NAMALWA (cell line): ENCODE data around the gene TMEM109.
A peak's percentile ranks its signal among the peaks of the same experiment; 100 is the strongest.

ENCODE experiments used
- DNase-seq: peaks from one replicate; pipeline ENCODE4 v3.0.0-alpha.2; 2015; ENCODE audit warnings: low spot score

TMEM109 gene

DNA sequence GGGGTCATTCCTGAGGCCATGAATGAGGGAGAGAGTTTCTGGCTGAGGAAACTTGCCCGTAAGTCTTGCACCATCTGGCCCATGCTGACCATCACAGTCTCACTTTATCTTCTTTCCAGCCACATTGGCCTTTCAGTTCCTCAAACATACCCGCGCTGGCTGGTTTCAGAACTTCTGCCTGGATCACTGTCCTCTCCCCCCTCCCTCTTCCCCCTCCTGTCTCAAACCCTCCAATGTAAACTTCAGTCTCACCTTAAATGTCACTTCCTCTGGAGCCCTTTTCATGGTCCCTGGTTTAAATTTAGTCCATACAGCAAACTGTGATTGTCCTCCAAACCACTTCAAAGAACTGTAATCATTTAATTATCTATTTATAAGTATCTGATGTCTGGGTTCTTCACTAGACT lies 3.7 kb upstream of the TMEM109 start:
- peak; percentile 61 for DNase-seq

DNA sequence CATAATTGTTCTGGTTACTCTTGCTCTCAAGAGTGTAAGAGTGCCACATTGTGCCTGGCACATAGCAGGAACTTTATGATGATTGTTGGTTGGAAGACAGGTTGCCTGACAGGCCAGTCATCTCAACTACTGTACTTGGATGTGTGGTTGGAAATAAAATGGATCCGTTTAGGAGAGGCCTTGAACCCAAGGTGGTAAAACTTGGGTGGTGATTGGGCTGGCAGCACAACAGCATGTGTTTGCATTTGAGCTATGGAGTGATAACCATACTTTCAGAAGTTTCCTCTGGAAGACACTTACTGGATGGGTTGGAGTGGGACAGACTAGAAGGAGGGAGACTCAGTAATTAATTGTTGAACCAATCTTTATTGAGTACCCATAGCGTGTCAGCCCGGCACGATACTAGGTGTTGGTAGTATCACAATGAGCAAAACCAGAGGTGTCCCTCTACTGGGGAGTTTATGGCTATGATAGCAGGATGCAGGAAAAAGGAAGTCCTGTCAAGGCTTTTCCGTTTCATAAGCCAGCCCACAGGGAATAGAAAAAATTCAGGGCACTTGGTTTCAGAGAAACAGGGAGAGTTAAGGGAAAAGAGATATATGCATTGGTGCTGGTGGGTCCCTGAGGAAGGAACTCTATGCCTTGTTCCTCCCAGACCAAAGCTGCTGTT lies 3.1 kb upstream of the TMEM109 start:
- no peak for DNase-seq

DNA sequence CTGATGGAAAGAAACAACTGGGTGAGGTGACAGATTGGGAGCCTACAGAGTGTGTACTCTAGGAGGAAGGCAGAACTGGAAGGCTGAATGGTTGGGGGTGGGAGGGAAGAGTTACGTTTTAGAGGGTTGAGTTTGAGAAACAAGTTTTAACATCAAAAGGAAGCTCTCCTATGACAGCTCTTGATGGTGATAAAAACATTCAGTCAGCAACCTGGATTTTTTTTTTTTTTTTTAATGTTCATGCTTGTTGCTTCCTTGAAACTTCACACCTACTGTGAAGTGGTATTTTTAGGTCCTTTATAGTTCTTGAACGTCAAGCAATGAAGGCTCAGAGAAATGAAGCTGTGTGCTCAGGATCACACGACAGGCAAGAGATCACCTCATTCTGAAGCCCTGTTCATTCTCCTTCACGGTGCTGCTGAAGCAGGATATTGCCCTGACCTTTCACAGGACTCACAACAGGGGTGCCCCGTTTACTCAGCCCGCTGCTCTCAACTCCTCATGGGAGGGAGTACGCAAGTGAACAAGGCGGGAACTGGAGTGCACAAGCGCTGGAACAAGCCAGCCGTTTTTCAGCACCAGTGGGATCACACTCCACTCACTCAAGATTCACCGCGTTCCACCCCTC lies 1.6 kb upstream of the TMEM109 start:
- DNase-seq = no peak

DNA sequence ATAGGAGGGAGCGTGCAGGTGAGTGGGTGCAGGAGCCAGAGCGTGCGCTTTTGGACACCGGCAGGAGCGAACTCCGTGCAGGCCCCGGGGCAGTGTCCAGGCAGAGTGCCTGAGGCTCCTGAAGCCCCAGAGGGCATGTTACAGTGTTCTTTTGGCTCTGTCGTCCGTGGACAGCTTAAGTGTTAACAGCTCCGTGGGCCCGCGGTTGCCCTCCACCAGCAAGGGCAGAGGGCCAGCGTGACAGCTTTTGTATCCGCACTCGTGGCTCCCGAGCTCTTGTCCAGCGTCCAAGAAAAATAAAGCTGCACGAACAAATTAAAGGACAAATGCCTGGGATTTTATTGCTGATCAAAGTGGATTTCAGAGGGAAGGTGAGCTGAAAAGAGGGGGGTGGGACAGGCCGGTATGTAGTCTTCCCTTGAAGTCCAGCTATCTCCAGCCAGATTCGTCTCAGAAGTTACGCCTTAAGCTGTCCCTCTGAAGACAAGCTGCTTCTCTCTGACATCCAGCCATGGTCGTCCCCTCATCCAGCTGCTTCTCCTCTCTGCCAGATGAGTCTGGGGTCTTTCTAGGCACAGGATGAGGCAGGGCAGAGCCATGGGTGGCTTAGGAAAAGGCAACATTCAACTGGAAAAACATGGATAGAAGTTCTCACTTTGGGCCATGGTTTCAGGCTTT lies 968 bp upstream of the TMEM109 start:
- no peak for DNase-seq

DNA sequence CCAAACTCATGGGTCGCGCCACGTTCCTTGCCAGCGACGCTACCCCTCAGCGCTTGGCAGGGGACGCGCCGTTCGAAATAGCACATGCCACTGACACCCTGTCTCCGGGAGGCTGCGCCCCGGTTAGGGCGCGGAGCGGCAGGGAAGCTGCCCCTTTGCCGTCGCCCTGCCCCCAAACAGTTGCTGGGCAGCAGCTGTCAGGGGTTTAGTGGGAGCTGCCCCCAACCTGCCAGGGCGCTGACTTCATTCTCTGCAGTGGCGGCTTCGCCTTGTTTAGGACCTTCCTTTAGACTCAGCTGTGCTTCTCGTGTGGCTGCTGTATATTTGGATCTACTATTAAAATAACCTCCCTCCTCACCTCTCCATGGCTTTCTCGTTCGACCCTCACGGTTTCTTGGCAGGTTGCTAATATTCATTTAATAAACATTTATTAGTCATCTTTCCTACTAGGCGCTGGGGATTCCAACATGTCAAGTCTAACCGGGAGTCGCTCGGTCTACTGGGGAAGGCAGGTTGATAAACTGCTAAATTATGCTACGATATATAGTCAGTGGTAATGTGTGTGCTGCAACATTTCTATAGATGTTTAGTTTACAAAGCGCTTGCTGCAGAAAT lies 782 bp downstream of the TMEM109 start:
- peak; percentile 71 for DNase-seq

DNA sequence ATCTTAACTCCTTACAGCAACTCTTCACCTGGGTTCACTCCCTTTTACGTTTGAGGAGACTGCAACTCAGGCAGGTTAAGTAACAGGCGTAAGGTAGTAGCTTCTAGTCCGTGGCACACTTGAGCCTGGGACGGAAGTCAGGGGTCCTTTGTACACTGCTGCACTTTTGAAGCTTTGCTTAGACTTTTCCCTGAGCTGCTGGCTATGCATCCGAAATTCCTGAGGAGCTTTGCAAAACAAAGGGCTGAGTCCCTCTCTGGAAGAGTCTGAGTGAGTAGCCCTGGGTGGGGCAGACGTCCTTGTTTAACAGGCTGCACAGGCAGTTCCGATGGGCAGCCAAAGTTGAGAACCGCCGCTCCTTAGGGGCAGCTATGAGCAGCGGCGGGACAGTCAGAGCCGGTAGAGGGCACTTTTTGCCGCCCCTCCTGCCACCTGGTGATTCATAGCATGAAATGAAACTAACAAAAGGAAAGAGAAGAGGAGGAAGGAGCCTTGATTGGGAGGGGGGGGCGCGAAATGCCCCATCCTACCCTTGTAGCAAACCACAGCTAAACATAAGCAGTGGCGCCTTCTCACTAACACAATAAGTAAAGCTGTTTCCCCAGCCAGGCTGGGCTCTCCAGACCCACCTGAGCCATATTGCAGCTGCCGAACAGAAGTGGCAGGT lies 1.4 kb downstream of the TMEM109 start:
- peak; percentile 79 for DNase-seq

DNA sequence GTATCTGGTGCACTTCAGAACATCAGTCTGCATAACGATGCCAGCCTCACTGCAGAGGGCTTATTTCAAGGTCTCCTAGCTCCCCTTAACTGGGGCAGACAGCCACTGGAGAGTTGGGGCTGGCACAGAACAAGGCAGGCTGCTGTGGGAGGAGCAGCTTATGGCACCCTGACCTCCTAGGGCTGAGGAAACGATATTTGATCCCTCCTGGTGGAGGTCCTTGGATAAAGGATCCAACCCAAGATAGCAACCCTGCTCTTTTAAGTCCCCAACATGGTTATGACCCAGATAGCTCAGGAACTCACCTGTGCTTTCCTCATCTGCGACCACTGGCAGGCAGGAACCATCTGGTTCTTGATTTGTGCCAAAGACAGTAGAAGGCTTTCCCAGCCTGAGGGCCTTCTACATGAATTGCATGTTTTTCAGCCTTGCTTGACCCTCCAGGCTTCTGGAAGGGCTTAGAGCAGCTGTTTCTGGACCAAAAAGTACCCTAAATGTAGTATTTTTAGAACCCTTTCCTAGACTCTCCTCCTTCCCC lies 2.8 kb downstream of the TMEM109 start:
- DNase-seq = no peak

DNA sequence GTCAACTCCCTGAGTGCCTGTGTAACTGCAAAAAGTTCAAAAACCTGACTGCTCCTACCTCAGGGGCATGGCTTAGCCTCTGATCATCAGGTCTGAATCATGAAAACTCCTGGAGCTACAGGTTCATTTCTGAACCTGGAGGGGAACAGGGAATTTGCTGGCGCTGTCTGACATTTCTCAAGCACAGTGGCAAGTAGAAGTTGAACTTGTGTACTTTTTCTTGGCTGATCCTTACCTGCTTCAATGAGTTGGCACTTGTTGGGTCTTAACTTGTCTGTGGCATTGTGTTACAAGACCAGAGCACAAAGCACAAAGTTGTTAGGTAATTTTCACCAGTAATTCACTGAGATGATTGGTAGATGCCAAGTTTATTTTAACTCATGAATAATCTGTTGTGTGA lies 3.3 kb downstream of the TMEM109 start:
- DNase-seq = no peak

DNA sequence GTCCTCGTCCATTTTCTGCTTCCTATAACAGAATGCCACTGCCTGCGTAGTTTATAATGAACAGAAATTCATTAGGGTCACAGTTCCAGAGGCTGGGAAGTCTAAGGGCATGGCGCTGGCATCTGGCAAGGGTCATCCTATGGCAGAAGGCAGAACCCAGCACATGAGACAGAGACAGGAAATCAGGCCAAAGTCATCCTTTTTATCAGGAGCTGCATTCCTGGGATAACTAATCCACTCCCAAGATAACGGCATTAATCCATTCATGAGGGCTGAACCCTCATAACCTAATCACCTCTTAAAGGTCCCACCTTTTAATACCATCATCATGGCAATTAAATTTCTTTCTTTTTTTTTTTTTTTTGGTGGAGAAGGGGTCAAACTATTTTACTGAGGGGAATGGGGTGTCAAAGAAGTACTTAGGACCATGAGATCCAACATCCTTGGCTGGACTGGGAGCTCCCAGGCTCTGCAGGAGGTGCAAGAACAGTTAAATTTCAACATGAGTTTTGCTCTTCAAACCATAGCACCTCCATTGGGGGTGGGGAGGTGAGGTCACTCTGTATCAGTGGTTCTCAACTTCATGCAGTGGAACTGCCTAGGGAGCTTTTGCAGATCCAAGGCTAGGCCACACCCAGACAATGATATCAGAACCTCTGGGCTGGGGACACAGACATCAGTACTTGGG lies 4.4 kb downstream of the TMEM109 start:
- DNase-seq = no peak

DNA sequence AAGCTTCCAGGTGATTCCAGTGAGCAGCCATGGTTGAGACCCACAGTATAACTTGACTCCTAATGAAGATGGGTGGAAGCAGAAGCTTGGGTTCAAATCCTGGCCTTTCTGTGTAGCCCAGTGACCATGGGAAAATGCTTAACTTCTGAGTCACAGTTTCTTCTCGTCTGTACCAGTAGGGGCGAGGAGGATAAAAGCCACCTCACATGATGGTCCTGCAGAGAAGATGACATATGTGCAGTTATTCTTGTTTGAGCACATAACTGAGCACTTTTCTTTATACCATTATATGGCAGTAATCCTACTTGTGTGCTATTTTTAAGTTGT lies 4.9 kb downstream of the TMEM109 start:
- peak; percentile 25 for DNase-seq

DNA sequence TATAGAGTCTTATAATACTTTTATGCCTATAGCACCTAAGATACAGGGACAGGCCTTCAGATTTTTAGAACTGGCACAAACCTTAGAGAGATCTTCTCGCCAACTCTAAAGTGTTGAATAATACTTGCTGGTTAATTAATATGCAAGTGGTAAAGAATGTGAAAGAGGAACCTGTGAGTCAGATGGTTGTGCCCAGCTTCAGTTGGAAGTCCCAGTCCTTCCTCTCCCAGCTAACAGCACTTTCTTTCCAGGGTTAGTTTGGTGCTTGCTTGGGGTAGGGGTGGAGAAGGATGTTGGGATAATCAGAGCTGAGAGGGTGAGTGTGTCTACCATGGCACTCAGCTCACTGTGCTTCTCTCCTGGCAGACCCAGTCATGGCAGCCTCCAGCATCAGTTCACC lies 5.4 kb downstream of the TMEM109 start:
- DNase-seq = no peak

DNA sequence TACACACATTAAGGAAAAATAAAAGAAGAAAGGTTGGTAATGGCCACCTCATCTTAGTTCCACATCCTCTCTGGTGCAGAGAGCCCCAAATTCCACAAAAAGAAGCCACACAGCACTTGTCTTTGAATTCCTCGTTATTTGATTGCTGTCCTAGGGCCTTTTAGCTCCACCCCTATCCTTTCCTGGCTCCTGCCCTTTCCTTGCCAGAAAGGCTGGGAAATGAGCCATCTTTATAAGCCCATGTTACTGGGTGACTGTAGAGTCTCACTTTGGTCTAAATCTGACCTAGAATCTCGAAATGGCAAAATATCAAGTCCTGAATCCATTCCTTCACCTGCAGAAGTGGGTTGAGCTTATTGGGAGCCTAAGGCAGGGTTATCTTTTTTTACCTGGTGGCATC lies 6.0 kb downstream of the TMEM109 start:
- DNase-seq = no peak

DNA sequence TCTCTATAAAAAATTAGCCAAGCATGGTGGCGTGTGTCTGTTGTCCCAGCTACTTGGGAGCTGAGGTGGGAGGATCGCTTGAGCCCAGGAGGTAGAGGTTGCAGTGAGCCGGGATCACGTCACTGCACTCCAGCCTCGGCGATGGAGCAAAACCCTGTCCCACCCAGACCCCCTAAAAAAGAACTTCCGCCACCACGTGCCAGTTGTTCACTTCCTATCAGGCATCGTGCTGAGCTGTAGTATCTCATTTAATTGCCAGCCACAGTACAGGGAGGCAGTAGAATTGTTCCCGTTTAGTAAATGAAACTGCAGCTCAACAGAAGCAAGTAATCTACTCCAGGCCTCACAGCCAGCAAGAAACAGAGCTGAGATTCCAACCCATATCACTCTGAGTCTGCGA lies 7.3 kb downstream of the TMEM109 start:
- DNase-seq = no peak

DNA sequence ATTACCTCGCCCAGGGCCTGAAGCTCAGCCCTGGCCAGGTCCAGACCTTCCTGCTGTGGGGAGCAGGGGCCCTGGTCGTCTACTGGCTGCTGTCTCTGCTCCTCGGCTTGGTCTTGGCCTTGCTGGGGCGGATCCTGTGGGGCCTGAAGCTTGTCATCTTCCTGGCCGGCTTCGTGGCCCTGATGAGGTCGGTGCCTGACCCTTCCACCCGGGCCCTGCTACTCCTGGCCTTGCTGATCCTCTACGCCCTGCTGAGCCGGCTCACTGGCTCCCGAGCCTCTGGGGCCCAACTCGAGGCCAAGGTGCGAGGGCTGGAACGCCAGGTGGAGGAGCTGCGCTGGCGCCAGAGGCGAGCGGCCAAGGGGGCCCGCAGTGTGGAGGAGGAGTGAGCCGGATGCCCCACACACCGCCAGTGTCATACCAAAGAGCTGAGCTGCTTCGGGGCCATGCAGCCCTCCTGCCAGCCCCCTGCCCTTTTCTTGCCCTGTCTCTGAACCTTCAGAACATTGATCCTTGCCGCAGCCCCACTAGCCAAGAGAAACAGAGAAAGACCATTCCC lies 7.9 kb downstream of the TMEM109 start:
- DNase-seq = no peak

DNA sequence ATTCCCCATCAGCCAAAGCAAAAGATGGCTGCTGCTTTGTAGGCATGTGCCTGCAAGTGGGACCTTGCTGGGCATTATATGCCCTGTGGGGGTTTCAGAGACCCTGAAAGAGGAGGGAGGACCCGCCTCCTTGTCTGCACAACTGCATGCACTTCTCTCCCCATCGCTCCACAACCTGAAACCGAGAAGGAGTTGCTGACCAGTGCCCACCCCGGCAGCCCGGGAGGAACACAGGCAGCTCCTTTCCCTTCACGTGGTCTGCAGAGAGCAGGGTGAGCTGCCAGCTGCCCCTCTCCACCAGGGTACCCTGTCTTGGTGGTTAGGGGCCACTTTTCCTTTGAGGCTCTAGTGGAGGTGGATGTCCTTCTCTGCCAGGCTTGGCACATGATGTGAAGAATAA lies 8.9 kb downstream of the TMEM109 start:
- no peak for DNase-seq

DNA sequence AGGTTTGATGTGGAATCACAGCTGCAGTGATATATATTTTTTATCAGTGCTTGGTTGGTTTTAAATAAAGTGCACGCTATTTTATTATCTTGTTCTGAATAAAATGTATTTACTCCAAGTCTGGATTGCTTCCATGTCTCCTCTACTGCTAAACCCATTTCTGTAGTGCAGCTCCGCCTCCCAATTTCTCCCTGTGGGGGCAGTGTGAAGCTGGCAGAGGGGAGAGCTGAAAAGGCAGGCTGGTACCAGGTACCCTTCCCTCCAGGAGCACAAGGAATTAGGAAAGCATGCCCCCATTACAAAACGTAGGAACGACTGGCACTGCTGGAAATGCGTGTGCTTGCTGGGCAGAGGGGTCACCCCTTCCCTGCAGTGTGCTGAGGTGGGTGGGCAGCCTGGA lies 9.4 kb downstream of the TMEM109 start:
- no peak for DNase-seq

DNA sequence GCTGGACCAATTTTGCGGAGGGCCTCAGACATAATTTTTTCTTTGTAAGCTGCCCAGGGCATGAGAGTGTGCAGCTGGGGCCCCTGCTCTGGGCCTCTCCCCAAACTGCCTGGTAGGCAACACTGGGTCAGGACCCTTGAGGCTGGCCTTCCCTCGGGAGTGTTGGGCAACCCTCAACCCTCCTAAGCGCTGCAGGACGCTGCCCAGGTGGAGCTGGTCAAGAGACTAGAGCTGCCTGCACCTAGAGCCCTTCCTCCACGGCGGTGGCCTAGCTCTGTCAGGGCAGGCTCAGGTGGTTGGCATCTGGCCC lies 9.8 kb downstream of the TMEM109 start:
- DNase-seq = no peak

DNA sequence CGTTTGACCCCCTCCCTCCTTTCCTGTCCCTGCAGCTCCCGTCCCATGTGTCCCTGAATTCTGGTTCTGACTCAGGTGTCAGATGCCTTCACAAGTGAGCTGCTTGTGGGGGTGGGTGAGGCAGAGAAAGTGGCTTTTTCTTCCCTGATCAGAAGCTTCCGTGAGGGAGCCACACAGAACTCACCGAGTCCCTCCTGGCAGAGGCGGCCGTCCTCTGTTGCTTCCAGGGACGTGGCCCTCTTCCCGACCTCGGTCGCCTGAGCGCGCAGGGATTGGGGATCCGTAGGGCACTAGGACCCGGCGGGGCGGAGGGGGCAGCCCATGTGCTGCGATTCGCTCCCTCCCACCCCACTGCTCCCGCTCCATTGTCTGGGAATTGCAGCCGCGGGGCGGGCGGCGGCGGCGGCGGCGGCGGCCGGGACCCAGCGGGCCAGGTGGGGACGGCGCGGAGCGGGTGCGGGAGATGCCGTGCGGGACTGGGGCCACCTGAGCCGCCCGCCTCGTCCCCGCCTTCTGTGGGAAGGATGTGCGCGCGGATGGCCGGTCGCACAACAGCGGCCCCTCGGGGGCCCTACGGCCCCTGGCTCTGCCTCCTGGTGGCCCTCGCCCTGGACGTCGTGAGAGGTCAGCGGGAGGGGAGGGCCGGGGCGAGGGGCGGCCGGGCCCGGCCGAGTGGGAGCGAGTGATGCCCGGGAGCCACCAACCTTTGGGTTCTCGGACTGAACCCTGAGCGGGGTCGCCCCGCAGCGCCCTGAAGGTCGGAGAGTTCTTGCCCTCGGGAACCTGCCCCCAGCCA lies 10.3 kb downstream of the TMEM109 start, which contains the start of gene TMEM132A:
Gene TMEM132A, plus strand, starts transcription at position 351 of the 796 bp plus-strand sequence. Its CDS starts 174 bp downstream, at position 525.
- no peak for DNase-seq

DNA sequence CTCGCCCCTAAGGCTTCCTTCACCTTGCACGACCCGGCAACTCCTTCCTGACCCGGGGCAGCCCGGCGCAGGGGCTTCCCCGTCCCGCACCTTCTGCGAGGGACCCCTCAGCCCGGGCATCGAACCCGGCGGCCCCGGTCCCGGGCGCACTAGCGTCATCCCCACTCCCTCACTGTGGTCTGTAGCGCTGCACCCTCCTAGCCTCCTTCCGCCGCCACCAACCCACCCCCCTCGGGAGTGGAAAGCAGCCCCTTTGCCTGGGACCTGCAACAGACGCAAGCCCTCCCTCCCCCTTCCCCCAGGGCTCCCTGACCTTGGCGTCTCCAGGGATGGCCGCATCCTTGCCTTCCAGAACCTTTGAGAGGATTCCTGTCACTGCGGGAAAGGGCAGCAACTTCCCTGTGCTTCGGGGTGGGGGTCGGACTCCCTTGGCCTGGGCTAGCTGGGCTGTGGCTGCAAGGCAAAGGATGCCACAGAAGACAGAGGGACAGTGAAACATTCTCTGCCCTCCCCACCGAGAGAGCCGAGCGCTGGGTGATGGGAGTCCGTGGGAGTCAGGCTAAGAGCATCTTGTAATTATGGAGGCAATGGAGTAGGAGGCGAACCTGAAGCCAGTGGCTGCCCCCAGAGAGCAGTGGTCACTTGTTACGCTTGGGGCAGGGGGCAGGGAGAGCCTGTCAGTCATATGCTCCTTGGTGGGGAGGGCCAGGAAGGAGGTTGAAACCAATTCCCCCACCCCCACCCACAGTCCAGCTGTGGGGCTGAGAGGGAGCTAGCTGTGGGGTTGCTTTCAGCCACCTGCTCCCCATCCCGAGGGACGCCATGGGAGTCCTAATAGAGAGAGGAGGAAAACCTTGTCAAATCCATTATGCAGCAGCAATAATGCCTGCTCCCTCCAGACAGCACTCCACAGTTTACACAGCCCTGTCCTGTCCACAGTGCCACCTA lies 11.2 kb downstream of the TMEM109 start:
- no peak for DNase-seq

DNA sequence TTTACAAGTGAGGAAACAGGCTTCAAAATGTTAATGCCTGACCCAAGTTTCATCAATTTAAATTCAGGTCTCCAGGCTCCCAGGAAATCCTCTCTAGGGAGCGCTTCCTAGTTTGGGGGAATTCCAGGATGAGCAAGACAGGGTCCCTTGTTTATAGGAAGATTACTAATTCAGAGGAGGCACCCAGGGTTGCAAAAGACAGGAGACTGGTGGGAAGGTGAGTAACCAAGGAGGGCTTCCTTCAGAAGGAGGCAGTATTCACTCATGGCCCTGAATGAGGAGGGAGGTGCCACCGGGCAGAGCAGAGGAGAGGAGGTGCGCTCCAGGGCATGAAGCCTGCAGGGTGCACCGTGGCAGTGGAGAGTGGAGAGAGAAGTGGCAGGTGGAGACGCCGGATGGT lies 11.9 kb downstream of the TMEM109 start:
- no peak for DNase-seq
